GOT3 (cell line): ENCODE results near the gene GPHA2.

Experiments
- DNase-seq: peaks from one replicate; lab custom pipeline; 2025; ENCODE audit warnings: mixed read lengths; lab: John Stamatoyannopoulos, UW

GPHA2 gene

GRCh38 chr11:64891215-64891848, 44.4 kb downstream of the GPHA2 start:
- DNase-seq: no peak

DNA sequence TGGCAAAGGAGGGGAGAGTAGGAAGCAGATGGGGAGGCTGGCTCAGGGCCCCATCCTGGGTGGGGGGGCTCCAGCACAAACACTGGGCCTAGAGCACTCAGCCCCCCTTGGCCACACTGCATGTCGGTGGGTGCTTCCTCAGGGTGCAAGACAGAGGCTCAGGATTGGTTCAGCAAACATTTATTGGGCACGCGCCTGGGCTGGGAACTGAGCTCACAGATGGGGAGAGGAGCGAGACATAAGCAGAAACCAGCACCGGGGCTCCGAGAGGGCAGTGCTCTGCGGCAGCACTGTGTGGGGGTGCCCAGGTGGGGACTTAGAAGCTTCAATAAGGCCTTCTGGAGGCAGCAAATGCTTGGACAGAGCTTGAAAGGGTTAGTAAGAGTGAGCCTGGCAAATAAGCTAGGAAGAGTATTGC, 45.2 kb downstream of the GPHA2 start:
- no peak for DNase-seq

DNA sequence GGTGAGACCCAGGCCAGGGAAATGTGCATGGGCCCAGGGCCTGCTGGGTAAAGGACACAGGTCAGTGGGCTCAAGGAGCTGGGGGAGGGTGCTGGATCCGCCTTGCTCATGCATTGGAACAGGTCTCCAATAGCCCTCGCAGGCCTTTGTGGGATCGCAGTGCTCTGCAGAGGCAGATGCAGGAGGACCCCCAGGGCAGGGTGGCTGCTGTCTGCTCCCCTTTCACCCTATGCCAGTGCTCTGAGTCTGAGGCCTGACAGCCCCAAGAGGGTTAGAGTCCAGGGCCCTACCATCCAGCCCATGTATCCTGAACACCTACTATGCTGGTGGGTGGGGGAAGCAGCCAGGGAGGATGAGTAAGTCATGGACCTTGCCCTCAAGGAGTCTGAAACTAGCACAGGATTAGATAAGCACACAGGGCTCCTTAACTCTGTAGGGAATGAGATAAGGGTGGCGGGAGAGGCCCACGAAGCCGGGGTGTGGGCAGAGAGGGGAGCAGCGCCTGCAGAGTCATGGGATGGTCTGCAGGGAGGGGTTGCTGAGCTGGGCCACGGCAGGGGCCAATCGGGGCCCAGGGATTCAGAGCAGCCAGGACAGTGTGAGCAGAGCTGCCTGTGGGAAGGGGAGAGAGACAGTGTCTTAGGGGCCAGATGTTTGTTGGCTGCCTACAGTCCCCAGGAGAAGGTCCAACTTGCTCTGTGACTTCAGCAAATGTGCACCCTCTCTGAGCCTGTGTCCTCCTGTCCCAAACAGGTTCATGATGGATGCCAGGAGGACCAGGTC, 46.8 kb downstream of the GPHA2 start:
- no peak for DNase-seq

DNA sequence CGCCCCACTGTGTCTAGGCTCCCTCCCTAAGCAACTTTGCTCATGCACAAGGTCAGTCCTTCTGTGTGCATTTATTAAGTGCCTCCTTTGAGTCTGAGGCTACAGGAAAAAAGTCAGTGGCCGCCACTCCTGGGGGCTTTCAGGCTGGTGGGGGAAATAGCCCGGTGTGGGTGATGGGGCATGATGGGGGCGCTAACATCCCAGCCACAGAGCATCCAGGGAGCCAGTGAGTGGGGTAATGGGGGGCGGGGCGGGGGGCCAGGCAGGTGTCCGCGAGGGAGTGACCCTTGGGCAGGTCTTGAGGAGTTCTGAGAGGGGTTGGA, 47.3 kb downstream of the GPHA2 start:
- DNase-seq: no peak

- DNase-seq: no peak
These were observed 47.8 kb downstream of the GPHA2 start for GRCh38 chr11:64887757-64888405.

GRCh38 chr11:64887234-64887756, 48.4 kb downstream of the GPHA2 start:
- DNase-seq: no peak

- DNase-seq: no peak
These were observed 50.1 kb downstream of the GPHA2 start for GRCh38 chr11:64885367-64886286.
